Measurements from ENCODE around the gene L2HGDH.

DNA sequence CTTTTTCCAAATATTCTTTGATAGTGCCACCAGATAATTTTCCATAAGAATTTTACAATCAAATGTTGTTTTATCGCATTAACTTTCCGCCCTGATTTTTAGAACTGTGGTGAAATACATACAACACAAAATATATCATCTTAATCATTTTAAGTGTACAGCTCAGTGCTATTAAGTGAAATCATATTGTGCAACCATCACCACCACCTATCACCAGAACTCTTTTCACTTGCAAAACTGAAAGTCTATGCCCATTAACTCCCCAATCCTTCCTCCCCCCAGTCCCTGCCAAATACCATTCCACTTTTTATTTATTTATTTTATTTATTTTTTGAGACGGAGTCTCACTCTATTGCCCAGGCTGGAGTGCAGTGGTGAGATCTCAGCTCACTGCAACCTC is 48.1 kb upstream of the L2HGDH start:
- TF ChIP-seq, protein P1, sequence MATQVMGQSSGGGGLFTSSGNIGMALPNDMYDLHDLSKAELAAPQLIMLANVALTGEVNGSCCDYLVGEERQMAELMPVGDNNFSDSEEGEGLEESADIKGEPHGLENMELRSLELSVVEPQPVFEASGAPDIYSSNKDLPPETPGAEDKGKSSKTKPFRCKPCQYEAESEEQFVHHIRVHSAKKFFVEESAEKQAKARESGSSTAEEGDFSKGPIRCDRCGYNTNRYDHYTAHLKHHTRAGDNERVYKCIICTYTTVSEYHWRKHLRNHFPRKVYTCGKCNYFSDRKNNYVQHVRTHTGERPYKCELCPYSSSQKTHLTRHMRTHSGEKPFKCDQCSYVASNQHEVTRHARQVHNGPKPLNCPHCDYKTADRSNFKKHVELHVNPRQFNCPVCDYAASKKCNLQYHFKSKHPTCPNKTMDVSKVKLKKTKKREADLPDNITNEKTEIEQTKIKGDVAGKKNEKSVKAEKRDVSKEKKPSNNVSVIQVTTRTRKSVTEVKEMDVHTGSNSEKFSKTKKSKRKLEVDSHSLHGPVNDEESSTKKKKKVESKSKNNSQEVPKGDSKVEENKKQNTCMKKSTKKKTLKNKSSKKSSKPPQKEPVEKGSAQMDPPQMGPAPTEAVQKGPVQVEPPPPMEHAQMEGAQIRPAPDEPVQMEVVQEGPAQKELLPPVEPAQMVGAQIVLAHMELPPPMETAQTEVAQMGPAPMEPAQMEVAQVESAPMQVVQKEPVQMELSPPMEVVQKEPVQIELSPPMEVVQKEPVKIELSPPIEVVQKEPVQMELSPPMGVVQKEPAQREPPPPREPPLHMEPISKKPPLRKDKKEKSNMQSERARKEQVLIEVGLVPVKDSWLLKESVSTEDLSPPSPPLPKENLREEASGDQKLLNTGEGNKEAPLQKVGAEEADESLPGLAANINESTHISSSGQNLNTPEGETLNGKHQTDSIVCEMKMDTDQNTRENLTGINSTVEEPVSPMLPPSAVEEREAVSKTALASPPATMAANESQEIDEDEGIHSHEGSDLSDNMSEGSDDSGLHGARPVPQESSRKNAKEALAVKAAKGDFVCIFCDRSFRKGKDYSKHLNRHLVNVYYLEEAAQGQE (IDR thresholded peaks at IDR 0.05; ENCODE audit: insufficient replicate concordance, low read depth), result no peak
- TF ChIP-seq, protein P2, sequence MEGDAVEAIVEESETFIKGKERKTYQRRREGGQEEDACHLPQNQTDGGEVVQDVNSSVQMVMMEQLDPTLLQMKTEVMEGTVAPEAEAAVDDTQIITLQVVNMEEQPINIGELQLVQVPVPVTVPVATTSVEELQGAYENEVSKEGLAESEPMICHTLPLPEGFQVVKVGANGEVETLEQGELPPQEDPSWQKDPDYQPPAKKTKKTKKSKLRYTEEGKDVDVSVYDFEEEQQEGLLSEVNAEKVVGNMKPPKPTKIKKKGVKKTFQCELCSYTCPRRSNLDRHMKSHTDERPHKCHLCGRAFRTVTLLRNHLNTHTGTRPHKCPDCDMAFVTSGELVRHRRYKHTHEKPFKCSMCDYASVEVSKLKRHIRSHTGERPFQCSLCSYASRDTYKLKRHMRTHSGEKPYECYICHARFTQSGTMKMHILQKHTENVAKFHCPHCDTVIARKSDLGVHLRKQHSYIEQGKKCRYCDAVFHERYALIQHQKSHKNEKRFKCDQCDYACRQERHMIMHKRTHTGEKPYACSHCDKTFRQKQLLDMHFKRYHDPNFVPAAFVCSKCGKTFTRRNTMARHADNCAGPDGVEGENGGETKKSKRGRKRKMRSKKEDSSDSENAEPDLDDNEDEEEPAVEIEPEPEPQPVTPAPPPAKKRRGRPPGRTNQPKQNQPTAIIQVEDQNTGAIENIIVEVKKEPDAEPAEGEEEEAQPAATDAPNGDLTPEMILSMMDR (IDR thresholded peaks at IDR 0.05; ENCODE audit: insufficient read depth, low read length), result no peak
